Liver (tissue), 9 donors: ENCODE data around the gene GAS2L3. TPM values are rescaled to one million over a fixed set of nuclear protein-coding genes. Genes with fewer than 3 reads are reported as not detected.

Experiments used
- DNase-seq: peaks from one replicate; pipeline ENCODE4 v3.0.0-alpha.2; 2017; ENCODE audit warnings: low spot score
- H3K27ac ChIP-seq, 2 donors: one replicate each; pipeline ENCODE4 v1.7.0; 2013; ENCODE audit warnings: inconsistent platforms in 2 of 2, low read length in 2 of 2, control low read depth in 1 of 2, low read depth in 1 of 2, mild to moderate bottlenecking in 1 of 2
- H3K27me3 ChIP-seq, 4 donors: one replicate each; pipeline versions ENCODE4 v1.6.1 to v1.7.0; 2013; ENCODE audit warnings: low read length in 3 of 4, inconsistent platforms in 1 of 4, mild to moderate bottlenecking in 1 of 4, moderate library complexity in 1 of 4; ENCODE audit not compliant: control insufficient read depth in 4 of 4, insufficient read depth in 4 of 4
- H3K36me3 ChIP-seq, 4 donors: one replicate each; pipeline versions ENCODE4 v1.6.1 to v1.7.0; 2013; ENCODE audit warnings: low read length in 3 of 4, mild to moderate bottlenecking in 3 of 4, low read depth in 1 of 4, moderate library complexity in 1 of 4; ENCODE audit not compliant: control insufficient read depth in 4 of 4, insufficient read depth in 3 of 4
- H3K4me1 ChIP-seq, 4 donors: one replicate each; pipeline versions ENCODE4 v1.6.1 to v1.7.0; 2013; ENCODE audit warnings: low read length in 3 of 4, mild to moderate bottlenecking in 3 of 4, moderate library complexity in 1 of 4; ENCODE audit not compliant: control insufficient read depth in 4 of 4, insufficient read depth in 4 of 4
- H3K4me3 ChIP-seq, 3 donors: one replicate each; pipeline versions ENCODE4 v1.6.1 to v1.7.0; 2013; ENCODE audit warnings: low read length in 3 of 3, control low read depth in 1 of 3, low read depth in 1 of 3, mild to moderate bottlenecking in 1 of 3
- H3K9ac ChIP-seq, 2 donors: one replicate each; pipeline ENCODE4 v1.7.0; 2013; ENCODE audit warnings: low read length in 2 of 2, mild to moderate bottlenecking in 2 of 2, moderate library complexity in 2 of 2, control low read depth in 1 of 2, low read depth in 1 of 2
- H3K9me3 ChIP-seq, 4 donors: one replicate each; pipeline versions ENCODE4 v1.6.1 to v1.7.0; 2013; ENCODE audit warnings: low read length in 3 of 4; ENCODE audit not compliant: control insufficient read depth in 4 of 4
- CTCF ChIP-seq: fragments of 150-350 bp; IDR thresholded peaks from 2 replicates; pipeline ENCODE4 v1.5.1; 2017; ENCODE audit warnings: improper control_type of control experiment, low read depth, low read length; ENCODE audit not compliant: missing input control
- HNF4A ChIP-seq, 2 donors: conservative IDR thresholded peaks; 2 replicates each; pipeline ENCODE4 v1.6.1; 2016; ENCODE audit warnings: antibody characterized with exemption in 2 of 2, mild to moderate bottlenecking in 2 of 2
- REST ChIP-seq: IDR thresholded peaks from 2 replicates; pipeline ENCODE4 v1.6.1; 2016; ENCODE audit warnings: antibody characterized with exemption, mild to moderate bottlenecking
- RXRA ChIP-seq, 2 donors: IDR thresholded peaks; 2 replicates each; pipeline ENCODE4 v1.6.1; 2017 to 2018; ENCODE audit warnings: antibody characterized with exemption in 2 of 2, mild to moderate bottlenecking in 1 of 2
- SP1 ChIP-seq: IDR thresholded peaks from 2 replicates; pipeline ENCODE4 v1.6.1; 2018; ENCODE audit warnings: antibody characterized with exemption, mild to moderate bottlenecking
- ZBTB33 ChIP-seq: IDR thresholded peaks from 2 replicates; pipeline ENCODE4 v1.6.1; 2016; ENCODE audit warnings: antibody characterized with exemption
- WGBS: extraction: QIAGEN DNeasy Blood & Tissue Kit; methylation state at CpG from one replicate; pipeline ENCODE4 v1.1.7; 2013; 5-methylcytosine and 5-hydroxymethylcytosine counted together
- polyA plus RNA-seq, 2 donors: library from polyadenylated mRNA; stranded (reverse) in 1 of 2; unstranded in 1 of 2; fragments of 200-250 nt in 1 of 2; fragments of >200 nt in 1 of 2; fragmentation: Nextera tagmentation in 1 of 2; extraction: Ambion mirVana in 1 of 2; gene quantifications; one replicate each; pipeline versions ENCODE4 v1.2.1 to v1.2.3, GENCODE V29; 2013 to 2015
- total RNA-seq, 2 donors: library from RNA; depleted of rRNA; stranded (reverse); fragments of >200 nt; gene quantifications; one replicate each; pipeline ENCODE4 v1.2.3, GENCODE V29; 2014
- donor health status: healthy.
- donor health status: healthy.
- donor health status: healthy.
- donor health status: healthy.
- donor health status: healthy.

Gene GAS2L3
- total and polyA plus RNA-seq, 4 donors: 0.76 to 17.6 (median 2.4) TPM

GRCh38 chr12:100533376-100533775 lies 40.1 kb upstream of the GAS2L3 start (continued):
- TF ChIP-seq REST (no peak), ZBTB33 (no peak)

- no peak for DNase-seq
- TF ChIP-seq HNF4A (conservative IDR thresholded peaks at IDR 0.05) (peak in 1 of 2 donors; percentile 17), SP1 (no peak), RXRA (IDR thresholded peaks at IDR 0.05) (peak; percentile 10 to 38)
- no peak overlapping the region for H3K4me3 ChIP-seq
- H3K4me1 ChIP-seq: peaks cover 4 to 19% (median 6%) of the 10 kb centered on the region in 4 donors
- peaks cover 6 to 67% (median 40%) of the 10 kb centered on the region in 4 donors for H3K36me3 ChIP-seq
- WGBS: 26% methylated on average over 6 of the region's 6 CpGs
- H3K9ac ChIP-seq: peak overlapping the region in 1 of 2 donors; percentile 11
- no peaks in the 10 kb centered on the region for H3K9me3 ChIP-seq
- no peak overlapping the region for H3K27ac ChIP-seq
- no peaks in the 10 kb centered on the region for H3K27me3 ChIP-seq
Measured at GRCh38 chr12:100534625-100535227, 38.8 kb upstream of the GAS2L3 start.

GRCh38 chr12:100539202-100539601 lies 34.3 kb upstream of the GAS2L3 start:
- no peaks in the 10 kb centered on the region for H3K27me3 ChIP-seq
- H3K4me3 ChIP-seq: no peak overlapping the region
- no peak for TF ChIP-seq CTCF
- TF ChIP-seq REST: peak; percentile 98
- H3K27ac ChIP-seq: no peak overlapping the region
- no peak overlapping the region for H3K9ac ChIP-seq
- H3K4me1 ChIP-seq: peaks cover 2 to 8% (median 5%) of the 10 kb centered on the region in 4 donors
- no peak for DNase-seq
- peaks cover 12 to 81% (median 51%) of the 10 kb centered on the region in 4 donors for H3K36me3 ChIP-seq
- no peaks in the 10 kb centered on the region for H3K9me3 ChIP-seq
- 74% methylated on average over 2 of the region's 2 CpGs for WGBS
